Raji (cell line): ENCODE measurements around the gene CASTOR1.

Experiments
- POLR2A ChIP-seq: IDR thresholded peaks from 2 replicates; pipeline ENCODE4 v1.6.1; 2011; ENCODE audit warnings: low read depth, low read length, control low read depth; ENCODE audit not compliant: insufficient read depth

The CASTOR1 gene

DNA sequence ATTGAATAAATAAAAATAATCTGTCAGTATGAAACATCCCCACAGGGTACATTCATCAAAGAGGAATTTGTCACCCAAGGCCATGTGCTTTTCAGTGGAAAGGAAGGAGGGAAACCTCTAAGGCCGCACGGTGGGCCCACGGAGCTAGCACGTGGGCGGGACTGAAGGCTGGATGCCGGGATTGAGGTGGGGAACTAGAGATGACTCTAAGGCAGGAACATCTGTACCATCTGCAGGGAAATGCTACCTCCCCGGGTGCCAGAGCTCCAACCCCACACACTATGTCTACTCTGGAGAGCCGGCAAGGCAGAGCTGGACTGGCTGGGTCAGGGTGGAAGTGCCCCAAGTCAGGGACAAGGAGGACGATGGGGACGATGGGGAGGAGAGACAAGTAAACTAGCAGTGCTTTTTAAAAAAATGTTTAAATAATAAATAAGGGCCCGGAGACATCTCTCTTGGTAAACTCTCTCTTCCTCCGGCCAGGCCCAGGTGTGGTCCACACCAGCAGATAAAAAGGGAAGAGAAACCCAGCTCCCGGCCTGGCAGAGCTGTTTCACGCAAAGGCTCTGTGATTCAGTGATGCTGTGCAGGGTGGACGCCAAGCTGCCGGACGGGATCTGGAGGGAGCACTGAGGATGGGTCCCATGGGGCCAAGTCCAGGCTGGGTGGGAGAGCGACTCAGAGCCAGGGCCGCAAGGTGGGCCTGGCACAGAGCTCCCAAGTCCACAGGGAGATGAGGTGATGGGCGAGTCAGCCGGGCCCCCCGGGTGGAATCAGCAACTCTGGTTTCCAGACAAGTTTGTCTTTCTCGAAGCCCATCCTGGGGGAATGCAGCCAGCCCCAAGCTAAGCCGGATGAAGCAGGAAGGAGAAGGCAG lies 48.5 kb downstream of the CASTOR1 start:
- TF ChIP-seq POLR2A: no peak

- TF ChIP-seq POLR2A: no peak
Observed at GRCh38 chr22:30239488-30240405, 49.6 kb downstream of the CASTOR1 start.

GRCh38 chr22:30238661-30239487 lies 50.4 kb downstream of the CASTOR1 start:
- TF ChIP-seq POLR2A: no peak

GRCh38 chr22:30238136-30238535 lies 51.2 kb downstream of the CASTOR1 start:
- TF ChIP-seq POLR2A: no peak

DNA sequence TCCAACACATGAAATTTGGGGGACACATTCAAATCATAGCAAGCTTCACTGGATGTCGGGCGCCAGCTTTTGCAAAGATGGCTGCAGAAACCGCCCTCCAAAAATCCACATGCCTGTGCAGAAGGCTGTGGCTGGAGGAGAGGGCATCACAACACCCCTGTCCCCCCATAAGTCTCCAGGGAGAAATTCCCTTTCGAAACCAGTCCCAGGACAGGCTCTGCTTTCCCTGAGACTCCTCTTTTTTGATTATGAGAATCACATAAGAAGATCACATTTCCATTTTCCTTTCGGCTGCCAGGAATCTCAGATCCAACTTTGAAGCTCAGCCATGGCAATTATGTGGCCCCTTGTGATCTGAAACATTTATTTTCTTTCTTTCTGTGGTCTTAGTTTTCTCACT lies 52.4 kb downstream of the CASTOR1 start:
- no peak for TF ChIP-seq POLR2A

- TF ChIP-seq POLR2A: no peak
Observed at GRCh38 chr22:30235687-30236170, 53.6 kb downstream of the CASTOR1 start.
